GM12865 (cell line): ENCODE measurements around the gene SFN.

ENCODE experiments used
- DNase-seq: peaks from one replicate; pipeline ENCODE4 v3.0.0; 2010; ENCODE audit warnings: low read depth
- H3K4me3 ChIP-seq: 2 replicates; pipeline ENCODE4 v1.5.1; 2011; ENCODE audit warnings: mild to moderate bottlenecking, low read depth, low read length, control low read depth
- TF ChIP-seq, protein P1 (sequence below): IDR thresholded peaks from 2 replicates; pipeline ENCODE4 v1.5.1; 2011; ENCODE audit warnings: low read length, control low read depth, low read depth, inconsistent platforms; ENCODE audit not compliant: insufficient read depth; ENCODE audit errors: missing control alignments

The SFN gene

DNA sequence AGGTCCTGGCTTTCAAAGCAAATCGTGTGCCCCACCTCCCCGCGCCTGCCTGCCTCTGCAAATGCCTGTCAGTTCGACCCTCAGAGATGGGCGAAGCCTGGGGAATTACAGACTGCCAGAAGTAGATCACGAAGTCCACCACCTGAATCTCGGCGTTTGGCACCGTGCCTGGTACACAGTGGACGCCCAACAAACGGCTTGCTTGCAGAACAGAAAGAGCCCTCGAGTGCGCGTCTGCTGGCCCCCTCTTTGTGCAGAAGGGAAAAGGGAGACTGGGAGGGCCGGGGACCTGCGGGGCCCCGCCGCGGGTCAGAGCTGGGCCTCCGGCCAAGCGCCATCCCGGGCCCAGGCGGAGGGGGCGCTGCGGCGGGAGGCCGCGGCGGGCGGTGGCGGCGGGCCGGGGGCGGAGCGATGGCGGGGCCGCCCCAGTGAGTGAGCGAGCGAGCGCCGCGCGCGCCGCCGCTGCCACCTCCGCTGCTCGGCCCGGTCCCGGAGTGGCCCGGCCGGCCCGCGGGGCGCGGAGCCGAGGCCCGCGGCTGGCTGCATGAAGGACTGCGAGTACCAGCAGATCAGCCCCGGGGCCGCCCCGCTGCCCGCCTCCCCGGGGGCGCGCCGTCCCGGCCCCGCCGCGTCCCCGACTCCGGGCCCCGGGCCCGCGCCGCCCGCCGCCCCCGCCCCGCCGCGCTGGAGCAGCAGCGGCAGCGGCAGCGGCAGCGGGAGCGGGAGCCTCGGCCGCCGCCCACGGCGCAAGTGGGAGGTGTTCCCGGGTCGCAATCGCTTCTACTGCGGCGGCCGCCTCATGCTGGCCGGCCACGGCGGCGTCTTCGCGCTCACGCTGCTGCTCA lies 36.5 kb upstream of the SFN start, which contains the start of gene ZDHHC18:
Gene ZDHHC18, plus strand, starts transcription at position 428 of the 845 bp plus-strand sequence. Its CDS starts 117 bp downstream, at position 545.
- DNase-seq, result peak; percentile 77
- H3K4me3 ChIP-seq, result peak within 1 kb of the TSS; percentile 65
- TF ChIP-seq, protein P1, sequence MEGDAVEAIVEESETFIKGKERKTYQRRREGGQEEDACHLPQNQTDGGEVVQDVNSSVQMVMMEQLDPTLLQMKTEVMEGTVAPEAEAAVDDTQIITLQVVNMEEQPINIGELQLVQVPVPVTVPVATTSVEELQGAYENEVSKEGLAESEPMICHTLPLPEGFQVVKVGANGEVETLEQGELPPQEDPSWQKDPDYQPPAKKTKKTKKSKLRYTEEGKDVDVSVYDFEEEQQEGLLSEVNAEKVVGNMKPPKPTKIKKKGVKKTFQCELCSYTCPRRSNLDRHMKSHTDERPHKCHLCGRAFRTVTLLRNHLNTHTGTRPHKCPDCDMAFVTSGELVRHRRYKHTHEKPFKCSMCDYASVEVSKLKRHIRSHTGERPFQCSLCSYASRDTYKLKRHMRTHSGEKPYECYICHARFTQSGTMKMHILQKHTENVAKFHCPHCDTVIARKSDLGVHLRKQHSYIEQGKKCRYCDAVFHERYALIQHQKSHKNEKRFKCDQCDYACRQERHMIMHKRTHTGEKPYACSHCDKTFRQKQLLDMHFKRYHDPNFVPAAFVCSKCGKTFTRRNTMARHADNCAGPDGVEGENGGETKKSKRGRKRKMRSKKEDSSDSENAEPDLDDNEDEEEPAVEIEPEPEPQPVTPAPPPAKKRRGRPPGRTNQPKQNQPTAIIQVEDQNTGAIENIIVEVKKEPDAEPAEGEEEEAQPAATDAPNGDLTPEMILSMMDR, result peak; percentile 53

DNA sequence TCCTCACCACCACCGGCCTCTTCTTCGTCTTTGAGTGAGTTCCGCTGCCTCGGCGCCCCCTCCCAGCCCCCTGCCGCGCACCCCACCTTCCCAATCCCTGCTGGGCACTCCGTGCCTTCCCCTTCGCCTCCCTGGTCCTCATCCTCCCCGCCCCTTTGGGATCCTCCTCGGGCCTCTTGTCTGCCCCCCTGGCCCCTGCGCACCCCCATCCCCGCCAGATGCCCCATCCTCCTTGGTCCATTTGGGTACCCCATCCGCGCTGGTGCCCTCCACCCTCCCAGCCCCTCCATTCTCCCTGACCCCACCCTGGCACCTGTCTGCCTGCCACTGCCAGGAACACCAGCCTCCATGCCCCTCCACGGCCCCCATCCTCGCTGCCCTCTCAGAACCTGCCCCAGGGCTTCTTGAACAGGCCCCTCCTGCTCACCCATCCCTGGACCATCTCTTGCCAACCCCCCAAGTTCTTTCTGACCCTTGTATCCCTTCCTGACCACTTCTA lies 35.8 kb upstream of the SFN start:
- TF ChIP-seq, protein P1, result no peak
- DNase-seq, result no peak
- peak overlapping the region; percentile 65 for H3K4me3 ChIP-seq

DNA sequence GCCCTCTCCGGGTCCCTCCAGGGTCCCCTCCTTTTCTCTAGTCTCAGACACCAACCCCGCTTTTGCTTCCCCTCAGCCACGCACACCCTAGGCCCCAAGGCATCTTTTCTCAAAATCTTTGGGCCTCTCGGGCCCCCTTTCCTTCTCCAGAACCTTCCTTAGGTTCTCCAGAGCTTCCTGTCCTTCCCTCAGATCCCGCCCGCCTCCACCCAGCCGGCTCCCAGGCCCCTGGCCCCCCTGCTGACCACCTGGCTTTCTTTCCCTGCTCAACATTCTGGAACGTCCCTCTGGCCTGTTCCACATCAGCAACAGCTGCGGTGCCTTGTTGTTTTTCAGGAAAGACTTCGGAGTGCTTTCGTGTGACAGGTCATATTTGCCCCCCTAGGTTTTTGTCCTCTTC lies 35.3 kb upstream of the SFN start:
- H3K4me3 ChIP-seq, result peak overlapping the region; percentile 65
- TF ChIP-seq, protein P1, result no peak
- DNase-seq, result no peak

DNA sequence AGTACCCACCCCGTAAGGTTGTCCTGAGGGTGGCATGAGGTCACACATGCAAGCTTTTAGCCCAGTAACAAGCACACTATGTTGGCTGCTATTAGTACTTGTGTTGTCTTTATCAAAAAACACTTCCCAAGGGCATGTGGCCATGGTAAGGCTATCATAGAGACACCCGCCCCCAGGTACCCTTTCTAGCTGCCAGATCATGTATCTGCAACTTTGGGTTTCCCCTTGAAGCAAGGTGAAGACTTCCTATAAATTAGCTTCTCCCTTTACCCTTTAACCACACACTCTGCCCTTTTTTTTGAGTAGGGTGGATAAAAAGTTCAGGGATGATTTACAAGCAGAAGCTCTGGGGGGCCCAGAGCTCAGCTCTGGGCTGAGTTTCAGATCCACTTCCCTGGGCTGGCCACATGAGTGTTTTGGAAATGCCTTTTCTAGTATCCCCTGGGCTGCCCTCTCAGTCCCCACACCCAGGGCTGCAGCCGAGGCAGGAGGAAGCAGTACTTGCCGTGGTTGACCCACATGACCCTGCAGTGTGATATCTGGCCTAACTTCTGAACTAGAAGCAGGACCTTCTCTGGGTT lies 34.4 kb upstream of the SFN start:
- TF ChIP-seq, protein P1, result no peak
- peak; percentile 66 for DNase-seq
- H3K4me3 ChIP-seq, result peak overlapping the region; percentile 65

DNA sequence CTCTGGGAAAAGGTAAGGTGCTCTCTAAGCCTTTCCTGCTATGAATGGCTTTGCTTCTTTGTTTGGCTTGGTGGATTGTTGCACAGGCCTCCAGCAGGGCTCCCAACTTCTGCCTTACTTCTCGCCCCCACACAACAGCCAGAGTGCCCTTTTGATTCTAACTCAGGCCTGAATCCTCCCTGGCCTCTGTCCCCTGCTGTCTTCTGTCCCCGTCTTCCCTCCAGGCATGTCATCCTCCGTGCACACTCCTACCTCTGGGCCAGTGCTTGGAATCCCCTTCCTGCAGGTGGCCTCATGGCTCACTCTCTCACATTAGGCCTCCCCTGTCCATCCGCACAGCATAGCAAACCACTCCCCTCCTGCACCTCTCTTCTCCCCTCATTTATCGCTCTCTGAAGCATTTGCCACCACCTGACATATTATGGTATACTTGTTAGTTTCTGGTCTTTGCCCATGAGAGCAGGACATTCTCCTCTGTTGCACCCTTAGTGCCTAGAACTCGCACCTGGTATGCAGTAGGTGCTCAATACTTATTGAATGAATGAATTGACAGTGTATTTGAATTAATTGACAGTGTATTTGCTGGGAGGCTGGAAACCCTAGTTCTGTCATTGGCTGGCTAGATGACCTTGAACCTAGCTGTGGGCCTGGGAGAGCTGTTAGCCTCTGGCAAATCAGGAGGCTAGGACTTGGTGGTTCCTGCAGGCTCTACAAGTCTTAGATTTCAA lies 33.6 kb upstream of the SFN start:
- H3K4me3 ChIP-seq, result peak overlapping the region; percentile 65
- DNase-seq, result no peak
- TF ChIP-seq, protein P1, result no peak

DNA sequence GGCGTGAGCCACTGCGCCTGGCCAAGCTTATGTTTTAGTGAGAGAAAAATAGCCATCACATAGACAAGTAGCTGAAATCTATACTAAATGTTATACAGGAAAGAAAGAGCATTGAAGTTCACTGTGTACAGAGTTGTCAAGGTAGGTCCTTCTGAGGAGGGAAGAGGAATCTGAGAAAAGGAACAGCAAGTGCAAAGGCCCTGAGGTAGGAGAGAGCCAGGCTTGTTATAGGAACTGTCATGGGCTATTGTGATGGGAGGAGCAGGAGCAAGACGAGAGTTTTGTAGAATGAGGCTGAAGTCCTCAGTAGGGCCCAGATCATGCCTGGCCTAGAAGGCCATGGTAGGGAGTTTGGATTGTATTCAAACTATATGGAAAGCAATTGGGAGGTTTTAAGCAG lies 31.9 kb upstream of the SFN start:
- no peak overlapping the region for H3K4me3 ChIP-seq
- TF ChIP-seq, protein P1, result no peak
- DNase-seq, result no peak
